Lower leg skin (tissue), 3 donors: ENCODE measurements around the gene SLC38A1.

Source experiments
- CTCF ChIP-seq, 3 donors: fragments of 450-650 bp; IDR thresholded peaks; one replicate each; pipeline ENCODE4 v1.5.1; 2016; ENCODE audit warnings: antibody characterized with exemption in 3 of 3, mild to moderate bottlenecking in 3 of 3, moderate library complexity in 2 of 3
- POLR2A ChIP-seq, 2 donors: fragments of 450-650 bp; IDR thresholded peaks; one replicate each; pipeline ENCODE4 v1.6.1; 2016 to 2017; ENCODE audit warnings: antibody characterized with exemption in 2 of 2, mild to moderate bottlenecking in 1 of 2, moderate library complexity in 1 of 2

GRCh38 chr12:46303039-46303666 lies 34.3 kb upstream of the SLC38A1 start:
- TF ChIP-seq CTCF (IDR thresholded peaks at IDR 0.05) (no peak), POLR2A (IDR thresholded peaks at IDR 0.05) (no peak)
